K562 (cell line): ENCODE measurements around the gene NADK. TPM values are rescaled to one million over a fixed set of nuclear protein-coding genes. Genes with fewer than 3 reads are reported as not detected.

Source experiments
- ATF7 ChIP-seq: fragments of 450-650 bp; IDR thresholded peaks from 2 replicates; pipeline ENCODE4 v1.7.1; 2014; ENCODE audit warnings: mild to moderate bottlenecking, moderate library complexity
- BDP1 ChIP-seq: IDR thresholded peaks from 3 replicates; pipeline ENCODE4 v1.6.1; 2011; ENCODE audit not compliant: insufficient read length, insufficient read depth
- CCNT2 ChIP-seq: IDR thresholded peaks from 2 replicates; pipeline ENCODE4 v1.6.1; 2011; ENCODE audit warnings: borderline replicate concordance, low read depth, mild to moderate bottlenecking, moderate library complexity, mixed read lengths, low read length; ENCODE audit not compliant: insufficient read length; ENCODE audit errors: extremely low read depth
- COPS2 ChIP-seq: fragments of 450-650 bp; conservative IDR thresholded peaks from 2 replicates; pipeline ENCODE4 v1.6.1; 2016; ENCODE audit warnings: mild to moderate bottlenecking, moderate library complexity
- CREBBP ChIP-seq: IDR thresholded peaks from one replicate; pipeline ENCODE4 v1.6.1; 2012; ENCODE audit warnings: low read depth, mild to moderate bottlenecking, control low read depth, inconsistent platforms, low read length
- DMBX1 ChIP-seq: fragments of 250-450 bp; sonication (Bioruptor Pico); IDR thresholded peaks from 2 replicates; pipeline ENCODE4 v1.8.0; 2022; ENCODE audit warnings: inconsistent platforms, mild to moderate bottlenecking, moderate library complexity, borderline replicate concordance
- JUND ChIP-seq, 2 experiments: IDR thresholded peaks; 2 replicates in 1 of 2; 3 replicates in 1 of 2; pipeline ENCODE4 v1.6.1; 2011; ENCODE audit warnings: borderline replicate concordance in 2 of 2, low read depth in 2 of 2, low read length in 2 of 2, improper control_type of control experiment in 1 of 2, missing biosample characterization in 1 of 2, missing genetic modification characterization in 1 of 2, missing genetic modification reagents in 1 of 2
- NRF1 ChIP-seq, 2 experiments: fragments of 450-650 bp; IDR thresholded peaks in 1 of 2; conservative IDR thresholded peaks in 1 of 2; 2 replicates each; pipeline ENCODE4 v1.6.1; 2014; ENCODE audit warnings: mild to moderate bottlenecking in 2 of 2
- SMAD4 ChIP-seq: fragments of 250-450 bp; sonication (Bioruptor Pico); conservative IDR thresholded peaks from 2 replicates; pipeline ENCODE4 v1.8.0; 2021; ENCODE audit warnings: inconsistent platforms, mild to moderate bottlenecking, moderate library complexity
- polyA plus RNA-seq, 8 experiments: library from polyadenylated mRNA; depleted of rRNA in 4 of 8; stranded (reverse) in 5 of 8; unstranded in 3 of 8; fragments of >200 nt; fragmentation: Nextera tagmentation in 2 of 8; fragmentation: Illumina TruSeq in 1 of 8; extraction: Ambion mirVana in 2 of 8; extraction: Trizol in 1 of 8; gene quantifications; 2 replicates each; pipeline versions ENCODE4 v1.2.1 to v1.2.3, GENCODE V29; 2011 to 2014; ENCODE audit warnings: inconsistent platforms in 1 of 8, missing spikeins in 1 of 8
- total RNA-seq, 7 experiments: library from RNA; depleted of rRNA in 6 of 7; stranded (reverse); fragments of >200 nt in 6 of 7; fragmentation: Illumina TruSeq in 2 of 7; extraction: Trizol in 2 of 7; gene quantifications; 2 replicates each; pipeline versions ENCODE4 v1.2.1 to v1.2.3, GENCODE V29; 2011 to 2021; ENCODE audit warnings: low replicate concordance in 1 of 7
- TF ChIP-seq, protein P1 (sequence below): sonication (generic); formaldehyde crosslinking; IDR thresholded peaks from 2 replicates; pipeline ENCODE4 v1.8.0; 2022; ENCODE audit warnings: mild to moderate bottlenecking, missing genetic modification reagents, borderline replicate concordance
- TF ChIP-seq, protein P2 (sequence below): fragments of 250-450 bp; sonication (Bioruptor Pico); IDR thresholded peaks from 2 replicates; pipeline ENCODE4 v1.8.0; 2021; ENCODE audit warnings: borderline replicate concordance, mild to moderate bottlenecking, moderate library complexity; ENCODE audit not compliant: poor library complexity, severe bottlenecking
- TF ChIP-seq, protein P3 (sequence below), 2 experiments: fragments of 450-650 bp in 1 of 2; sonication (generic) in 1 of 2; formaldehyde crosslinking; conservative IDR thresholded peaks; 2 replicates each; pipeline versions ENCODE4 v1.4.0 to v1.8.1; 2020 to 2022; ENCODE audit warnings: mild to moderate bottlenecking in 1 of 2, missing genetic modification reagents in 1 of 2
- TF ChIP-seq, protein P4 (sequence below): sonication (generic); formaldehyde crosslinking; IDR thresholded peaks from 2 replicates; pipeline ENCODE4 v1.9.0; 2022; ENCODE audit warnings: mild to moderate bottlenecking, missing genetic modification reagents
- TF ChIP-seq, protein P5 (sequence below): fragments of 250-450 bp; sonication (Bioruptor Pico); IDR thresholded peaks from 2 replicates; pipeline ENCODE4 v1.8.0; 2022; ENCODE audit warnings: moderate library complexity, mild to moderate bottlenecking, inconsistent platforms
- TF ChIP-seq, protein P6 (sequence below): fragments of 250-450 bp; sonication (Bioruptor Pico); IDR thresholded peaks from 2 replicates; pipeline ENCODE4 v1.4.0; 2020; ENCODE audit warnings: mild to moderate bottlenecking
- TF ChIP-seq, protein P7 (sequence below): fragments of 450-650 bp; conservative IDR thresholded peaks from 2 replicates; pipeline ENCODE4 v1.6.1; 2016; ENCODE audit warnings: missing genetic modification characterization, low read depth, mild to moderate bottlenecking, missing compliant biosample characterization, moderate library complexity

NADK gene
- total and polyA plus RNA-seq, 9 of the 15 experiments (the other 6 are each of a cell fraction or from before 2014, with no cell fraction given): 1.5 to 135 (median 75.1) TPM

DNA sequence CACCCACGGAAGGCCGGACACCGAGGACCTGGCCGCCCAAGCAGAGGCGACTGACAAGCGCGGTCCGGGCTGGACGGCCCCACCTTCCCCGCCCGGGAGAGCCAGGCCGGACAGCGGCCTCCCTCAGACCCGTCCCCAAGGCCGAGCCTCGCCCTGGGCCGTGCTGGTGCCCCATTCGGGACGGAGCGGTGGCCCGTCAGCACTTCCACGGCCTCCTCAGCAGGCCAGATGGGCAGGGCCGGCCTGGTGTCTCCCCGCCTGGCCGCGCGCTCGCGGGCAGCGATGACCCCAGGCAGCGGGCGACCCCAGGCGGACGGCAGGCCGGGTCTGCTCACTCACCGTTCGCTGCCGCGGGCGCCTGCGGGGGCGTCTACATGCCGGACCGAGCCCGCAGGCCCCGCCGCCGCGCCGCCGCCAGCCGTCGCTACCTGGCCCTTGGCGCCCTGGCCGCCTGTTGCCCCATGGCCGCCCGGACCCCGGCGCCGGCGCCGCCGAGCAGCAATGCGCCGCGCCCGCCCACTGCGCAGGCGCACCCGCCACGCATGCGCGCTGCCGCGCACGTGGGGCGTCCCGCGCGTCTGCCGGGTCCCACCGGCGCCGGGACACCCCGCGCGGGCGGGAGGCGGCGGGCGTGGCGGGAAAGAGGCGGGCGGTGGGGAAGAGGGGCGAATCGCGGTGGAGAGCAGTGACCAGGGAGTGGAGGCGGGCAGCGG is at the start of gene NADK (continued):
- TF ChIP-seq, protein P1, sequence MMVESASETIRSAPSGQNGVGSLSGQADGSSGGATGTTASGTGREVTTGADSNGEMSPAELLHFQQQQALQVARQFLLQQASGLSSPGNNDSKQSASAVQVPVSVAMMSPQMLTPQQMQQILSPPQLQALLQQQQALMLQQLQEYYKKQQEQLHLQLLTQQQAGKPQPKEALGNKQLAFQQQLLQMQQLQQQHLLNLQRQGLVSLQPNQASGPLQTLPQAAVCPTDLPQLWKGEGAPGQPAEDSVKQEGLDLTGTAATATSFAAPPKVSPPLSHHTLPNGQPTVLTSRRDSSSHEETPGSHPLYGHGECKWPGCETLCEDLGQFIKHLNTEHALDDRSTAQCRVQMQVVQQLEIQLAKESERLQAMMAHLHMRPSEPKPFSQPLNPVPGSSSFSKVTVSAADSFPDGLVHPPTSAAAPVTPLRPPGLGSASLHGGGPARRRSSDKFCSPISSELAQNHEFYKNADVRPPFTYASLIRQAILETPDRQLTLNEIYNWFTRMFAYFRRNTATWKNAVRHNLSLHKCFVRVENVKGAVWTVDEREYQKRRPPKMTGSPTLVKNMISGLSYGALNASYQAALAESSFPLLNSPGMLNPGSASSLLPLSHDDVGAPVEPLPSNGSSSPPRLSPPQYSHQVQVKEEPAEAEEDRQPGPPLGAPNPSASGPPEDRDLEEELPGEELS (CRISPR knock-in tag): peak; percentile 36; the same call in 1 of the 2 replicates
- TF ChIP-seq DMBX1 (CRISPR knock-in tag): 0 out of 2 replicates have a peak, but pooled peaks have one; percentile 12
- TF ChIP-seq, protein P2, sequence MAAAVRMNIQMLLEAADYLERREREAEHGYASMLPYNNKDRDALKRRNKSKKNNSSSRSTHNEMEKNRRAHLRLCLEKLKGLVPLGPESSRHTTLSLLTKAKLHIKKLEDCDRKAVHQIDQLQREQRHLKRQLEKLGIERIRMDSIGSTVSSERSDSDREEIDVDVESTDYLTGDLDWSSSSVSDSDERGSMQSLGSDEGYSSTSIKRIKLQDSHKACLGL: peak; percentile 32
- TF ChIP-seq CCNT2: peak; percentile 40
- no peak for TF ChIP-seq COPS2
- TF ChIP-seq SMAD4 (CRISPR knock-in tag): peak; percentile 81
- TF ChIP-seq, protein P3, sequence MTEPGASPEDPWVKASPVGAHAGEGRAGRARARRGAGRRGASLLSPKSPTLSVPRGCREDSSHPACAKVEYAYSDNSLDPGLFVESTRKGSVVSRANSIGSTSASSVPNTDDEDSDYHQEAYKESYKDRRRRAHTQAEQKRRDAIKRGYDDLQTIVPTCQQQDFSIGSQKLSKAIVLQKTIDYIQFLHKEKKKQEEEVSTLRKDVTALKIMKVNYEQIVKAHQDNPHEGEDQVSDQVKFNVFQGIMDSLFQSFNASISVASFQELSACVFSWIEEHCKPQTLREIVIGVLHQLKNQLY (CRISPR knock-in tag; conservative IDR thresholded peaks at IDR 0.05): 0 out of 4 replicates have a peak, but pooled peaks of 1 of the 2 experiments have one; percentile 29
- TF ChIP-seq ATF7: 0 out of 2 replicates have a peak, but pooled peaks have one; percentile 9
- TF ChIP-seq BDP1: no peak
- TF ChIP-seq NRF1 (conservative IDR thresholded peaks at IDR 0.05 in 1 of 2, IDR thresholded peaks at IDR 0.05 in 1 of 2): peak; percentile 85 to 89; a peak in 3 of 4 replicates
- TF ChIP-seq, protein P4, sequence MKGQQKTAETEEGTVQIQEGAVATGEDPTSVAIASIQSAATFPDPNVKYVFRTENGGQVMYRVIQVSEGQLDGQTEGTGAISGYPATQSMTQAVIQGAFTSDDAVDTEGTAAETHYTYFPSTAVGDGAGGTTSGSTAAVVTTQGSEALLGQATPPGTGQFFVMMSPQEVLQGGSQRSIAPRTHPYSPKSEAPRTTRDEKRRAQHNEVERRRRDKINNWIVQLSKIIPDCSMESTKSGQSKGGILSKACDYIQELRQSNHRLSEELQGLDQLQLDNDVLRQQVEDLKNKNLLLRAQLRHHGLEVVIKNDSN (CRISPR knock-in tag): no peak
- TF ChIP-seq, protein P5, sequence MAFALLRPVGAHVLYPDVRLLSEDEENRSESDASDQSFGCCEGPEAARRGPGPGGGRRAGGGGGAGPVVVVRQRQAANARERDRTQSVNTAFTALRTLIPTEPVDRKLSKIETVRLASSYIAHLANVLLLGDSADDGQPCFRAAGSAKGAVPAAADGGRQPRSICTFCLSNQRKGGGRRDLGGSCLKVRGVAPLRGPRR: 0 out of 2 replicates have a peak, but pooled peaks have one; percentile 3
- TF ChIP-seq, protein P6, sequence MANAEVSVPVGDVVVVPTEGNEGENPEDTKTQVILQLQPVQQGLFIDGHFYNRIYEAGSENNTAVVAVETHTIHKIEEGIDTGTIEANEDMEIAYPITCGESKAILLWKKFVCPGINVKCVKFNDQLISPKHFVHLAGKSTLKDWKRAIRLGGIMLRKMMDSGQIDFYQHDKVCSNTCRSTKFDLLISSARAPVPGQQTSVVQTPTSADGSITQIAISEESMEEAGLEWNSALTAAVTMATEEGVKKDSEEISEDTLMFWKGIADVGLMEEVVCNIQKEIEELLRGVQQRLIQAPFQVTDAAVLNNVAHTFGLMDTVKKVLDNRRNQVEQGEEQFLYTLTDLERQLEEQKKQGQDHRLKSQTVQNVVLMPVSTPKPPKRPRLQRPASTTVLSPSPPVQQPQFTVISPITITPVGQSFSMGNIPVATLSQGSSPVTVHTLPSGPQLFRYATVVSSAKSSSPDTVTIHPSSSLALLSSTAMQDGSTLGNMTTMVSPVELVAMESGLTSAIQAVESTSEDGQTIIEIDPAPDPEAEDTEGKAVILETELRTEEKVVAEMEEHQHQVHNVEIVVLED (CRISPR knock-in tag): peak; percentile 61
- 0 out of 2 replicates have a peak, but pooled peaks have one; percentile 2 for TF ChIP-seq JUND (IDR thresholded peaks at IDR 0.05; ENCODE audit: borderline replicate concordance, low read depth, low read length)
- no peak for TF ChIP-seq JUND (tag; IDR thresholded peaks at IDR 0.05; ENCODE audit: borderline replicate concordance, low read depth, low read length)
- no peak for TF ChIP-seq CREBBP
- TF ChIP-seq, protein P7, sequence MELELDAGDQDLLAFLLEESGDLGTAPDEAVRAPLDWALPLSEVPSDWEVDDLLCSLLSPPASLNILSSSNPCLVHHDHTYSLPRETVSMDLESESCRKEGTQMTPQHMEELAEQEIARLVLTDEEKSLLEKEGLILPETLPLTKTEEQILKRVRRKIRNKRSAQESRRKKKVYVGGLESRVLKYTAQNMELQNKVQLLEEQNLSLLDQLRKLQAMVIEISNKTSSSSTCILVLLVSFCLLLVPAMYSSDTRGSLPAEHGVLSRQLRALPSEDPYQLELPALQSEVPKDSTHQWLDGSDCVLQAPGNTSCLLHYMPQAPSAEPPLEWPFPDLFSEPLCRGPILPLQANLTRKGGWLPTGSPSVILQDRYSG (tag): no peak
